Neuronal stem cell (in vitro differentiated cells): ENCODE results near the gene TSHZ1.

Source experiments
- DNase-seq: peaks from one replicate; pipeline ENCODE4 v3.0.0-alpha.2; 2013; ENCODE audit warnings: low spot score
- H2AFZ ChIP-seq: one replicate; pipeline ENCODE4 v1.6.1; 2013; ENCODE audit warnings: mild to moderate bottlenecking, low read length, inconsistent platforms
- H2AK5ac ChIP-seq: 2 replicates; pipeline ENCODE4 v1.6.1; 2013; ENCODE audit warnings: low read depth, mild to moderate bottlenecking, inconsistent platforms, low read length, moderate library complexity, mixed read lengths
- H2BK120ac ChIP-seq: 2 replicates; pipeline ENCODE4 v1.6.1; 2013; ENCODE audit warnings: low read depth, mild to moderate bottlenecking, inconsistent platforms, low read length, moderate library complexity, mixed read lengths
- H2BK12ac ChIP-seq: one replicate; pipeline ENCODE4 v1.6.1; 2013; ENCODE audit warnings: low read length, inconsistent platforms
- H2BK15ac ChIP-seq: 2 replicates; pipeline ENCODE4 v1.6.1; 2013; ENCODE audit warnings: mild to moderate bottlenecking, low read length, inconsistent platforms, mixed read lengths
- H2BK5ac ChIP-seq: one replicate; pipeline ENCODE4 v1.6.1; 2013; ENCODE audit warnings: inconsistent platforms, mild to moderate bottlenecking, low read length, moderate library complexity
- H3K14ac ChIP-seq: one replicate; pipeline ENCODE4 v1.6.1; 2013; ENCODE audit warnings: low read length, inconsistent platforms
- H3K18ac ChIP-seq: 2 replicates; pipeline ENCODE4 v1.6.1; 2013; ENCODE audit warnings: low read length, inconsistent platforms
- H3K23ac ChIP-seq: 2 replicates; pipeline ENCODE4 v1.6.1; 2013; ENCODE audit warnings: low read depth, mild to moderate bottlenecking, mixed read lengths, low read length, inconsistent platforms; ENCODE audit not compliant: poor library complexity
- H3K27ac ChIP-seq: replicated peaks from 3 replicates; pipeline ENCODE4 v1.5.1; 2013; ENCODE audit warnings: low read length, inconsistent platforms
- H3K27me3 ChIP-seq, 3 experiments: 2 replicates each; pipeline ENCODE4 v1.6.1; 2013; ENCODE audit warnings: low read length in 3 of 3, mild to moderate bottlenecking in 2 of 3, inconsistent platforms in 1 of 3, low read depth in 1 of 3, mixed read lengths in 1 of 3, moderate library complexity in 1 of 3; ENCODE audit not compliant: control insufficient read depth in 3 of 3, insufficient read depth in 3 of 3
- H3K36me3 ChIP-seq, 2 donors: replicated peaks in 1 of 2; 2 replicates each; pipeline ENCODE4 v1.6.1; 2013; ENCODE audit warnings: low read length in 2 of 2; ENCODE audit not compliant: control insufficient read depth in 2 of 2, insufficient read depth in 2 of 2
- H3K4ac ChIP-seq: 2 replicates; pipeline ENCODE4 v1.6.1; 2013; ENCODE audit warnings: inconsistent platforms, mild to moderate bottlenecking, low read length, moderate library complexity
- H3K4me1 ChIP-seq, 2 donors: 1 replicate in 1 of 2; 2 replicates in 1 of 2; pipeline ENCODE4 v1.6.1; 2013; ENCODE audit warnings: low read length in 2 of 2, low read depth in 1 of 2; ENCODE audit not compliant: control insufficient read depth in 2 of 2, insufficient read depth in 1 of 2
- H3K4me2 ChIP-seq: one replicate; pipeline ENCODE4 v1.6.1; 2013; ENCODE audit warnings: mild to moderate bottlenecking, low read length, inconsistent platforms; ENCODE audit not compliant: insufficient read depth, poor library complexity, severe bottlenecking
- H3K4me3 ChIP-seq, 2 donors: 2 replicates each; pipeline ENCODE4 v1.5.1; 2013; ENCODE audit warnings: low read length in 2 of 2, mild to moderate bottlenecking in 2 of 2, inconsistent platforms in 1 of 2, moderate library complexity in 1 of 2
- H3K79me1 ChIP-seq: one replicate; pipeline ENCODE4 v1.6.1; 2013; ENCODE audit warnings: low read depth, mild to moderate bottlenecking, inconsistent platforms, low read length, moderate library complexity
- H3K9ac ChIP-seq: one replicate; pipeline ENCODE4 v1.6.1; 2013; ENCODE audit warnings: mild to moderate bottlenecking, low read depth, low read length, inconsistent platforms; ENCODE audit not compliant: poor library complexity
- H3K9me3 ChIP-seq, 2 donors: replicated peaks in 1 of 2; 2 replicates each; pipeline versions ENCODE3 to v1.6.1; 2013; ENCODE audit warnings: low read length in 2 of 2, mild to moderate bottlenecking in 2 of 2, inconsistent platforms in 1 of 2, low read depth in 1 of 2, mixed read lengths in 1 of 2, moderate library complexity in 1 of 2; ENCODE audit not compliant: control insufficient read depth in 2 of 2, insufficient read depth in 1 of 2
- H4K8ac ChIP-seq: one replicate; pipeline ENCODE4 v1.6.1; 2013; ENCODE audit warnings: low read depth, mild to moderate bottlenecking, inconsistent platforms, low read length, moderate library complexity
- H4K91ac ChIP-seq: one replicate; pipeline ENCODE4 v1.6.1; 2013; ENCODE audit warnings: low read length, low read depth, mild to moderate bottlenecking, inconsistent platforms; ENCODE audit not compliant: poor library complexity
- whole genome bisulfite sequencing, 2 donors: extraction: QIAGEN DNeasy Blood & Tissue Kit; methylation state at CpG; one replicate each; pipeline ENCODE4 v1.1.7; 2013; ENCODE audit warnings: missing lambda C conversion rate in 2 of 2, mixed read lengths in 1 of 2; ENCODE audit not compliant: insufficient read length in 2 of 2, insufficient replicate concordance in 1 of 2; ENCODE audit errors: extremely low coverage in 2 of 2; 5-methylcytosine and 5-hydroxymethylcytosine counted together

Gene TSHZ1

DNA sequence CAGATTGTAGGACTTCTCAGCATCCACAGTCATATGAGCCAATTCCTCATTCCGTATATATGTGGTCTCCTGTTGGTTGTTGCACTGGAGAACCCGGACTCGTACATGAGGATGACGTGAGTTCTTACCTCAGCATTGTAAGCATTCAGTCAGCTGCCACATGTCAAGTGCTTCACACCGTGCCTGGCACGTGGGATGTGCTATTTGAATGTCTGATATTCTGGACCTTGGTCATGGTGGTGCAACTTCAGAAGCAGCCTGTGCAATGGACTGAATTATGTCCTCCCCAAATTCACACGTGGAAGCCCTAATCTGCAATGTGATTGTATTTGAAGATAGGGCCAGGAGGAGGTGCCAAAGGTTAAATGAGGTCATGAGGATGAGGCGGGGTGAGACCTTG, 33.7 kb upstream of the TSHZ1 start:
- WGBS, 2 donors, result no CpG with 5 or more reads among the region's 8 CpGs
- Histone ChIP-seq H3K18ac (no peak overlapping the region), H3K4me3 (no peak overlapping the region)

DNA sequence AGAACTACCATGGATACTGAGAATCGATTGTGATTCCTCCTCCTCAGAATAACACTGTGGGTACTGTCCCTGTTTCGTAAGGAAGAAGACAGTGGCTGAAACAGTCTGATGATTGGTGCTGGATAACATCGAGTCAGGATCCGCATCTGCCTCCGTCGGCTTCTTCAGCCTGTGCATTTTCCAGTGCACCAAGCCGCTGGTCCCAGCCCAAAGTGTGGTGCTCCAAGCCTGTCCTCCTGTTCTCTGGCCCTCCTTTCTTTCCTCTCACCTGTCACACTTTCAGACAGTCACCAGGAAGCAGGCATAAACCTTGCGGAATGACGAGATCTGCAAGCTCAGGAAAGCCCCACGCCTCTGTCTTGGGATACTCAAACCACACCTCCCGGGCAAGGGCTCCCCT, 32.2 kb upstream of the TSHZ1 start:
- Histone ChIP-seq H3K27me3 (peaks cover 0 to 6% (median 2%) of the 10 kb centered on the region in 3 experiments), H3K23ac (no peak overlapping the region), H3K14ac (no peak overlapping the region), H3K79me1 (no peaks in the 10 kb centered on the region), H3K9ac (no peak overlapping the region), H3K4ac (no peak overlapping the region), H4K91ac (no peak overlapping the region), H3K36me3 (no peaks in the 10 kb centered on the region), H2BK120ac (no peak overlapping the region), H3K27ac (no peak overlapping the region), H2BK5ac (no peak overlapping the region), H2BK12ac (no peak overlapping the region), H4K8ac (no peak overlapping the region), H3K9me3 (peaks cover 0 to 5% of the 10 kb centered on the region in 2 donors), H3K4me3 (no peak overlapping the region), H2BK15ac (no peak overlapping the region), H2AFZ (no peak overlapping the region), H3K4me2 (no peak overlapping the region), H3K18ac (no peak overlapping the region), H2AK5ac (no peak overlapping the region), H3K4me1 (peaks cover 0 to 3% of the 10 kb centered on the region in 2 donors)
- no peak for DNase-seq
- WGBS, 2 donors, result no CpG with 5 or more reads among the region's 11 CpGs

More for the DNA sequence above, 33.7 kb upstream of the TSHZ1 start:
- Histone ChIP-seq H3K79me1 (no peaks in the 10 kb centered on the region), H2BK5ac (no peak overlapping the region), H3K9me3 (peaks cover 0 to 4% of the 10 kb centered on the region in 2 donors), H3K9ac (no peak overlapping the region), H3K4me2 (no peak overlapping the region), H2BK15ac (no peak overlapping the region), H3K36me3 (no peaks in the 10 kb centered on the region), H3K27ac (no peak overlapping the region), H4K8ac (no peak overlapping the region), H2AK5ac (peak overlapping the region; percentile 1), H2BK12ac (no peak overlapping the region), H3K14ac (no peak overlapping the region), H2BK120ac (no peak overlapping the region), H3K4me1 (peaks cover 0 to 8% of the 10 kb centered on the region in 2 donors), H3K27me3 (peaks cover 0 to 6% (median 0%) of the 10 kb centered on the region in 3 experiments), H2AFZ (no peak overlapping the region), H3K23ac (no peak overlapping the region), H4K91ac (no peak overlapping the region), H3K4ac (no peak overlapping the region)
- no peak for DNase-seq

DNA sequence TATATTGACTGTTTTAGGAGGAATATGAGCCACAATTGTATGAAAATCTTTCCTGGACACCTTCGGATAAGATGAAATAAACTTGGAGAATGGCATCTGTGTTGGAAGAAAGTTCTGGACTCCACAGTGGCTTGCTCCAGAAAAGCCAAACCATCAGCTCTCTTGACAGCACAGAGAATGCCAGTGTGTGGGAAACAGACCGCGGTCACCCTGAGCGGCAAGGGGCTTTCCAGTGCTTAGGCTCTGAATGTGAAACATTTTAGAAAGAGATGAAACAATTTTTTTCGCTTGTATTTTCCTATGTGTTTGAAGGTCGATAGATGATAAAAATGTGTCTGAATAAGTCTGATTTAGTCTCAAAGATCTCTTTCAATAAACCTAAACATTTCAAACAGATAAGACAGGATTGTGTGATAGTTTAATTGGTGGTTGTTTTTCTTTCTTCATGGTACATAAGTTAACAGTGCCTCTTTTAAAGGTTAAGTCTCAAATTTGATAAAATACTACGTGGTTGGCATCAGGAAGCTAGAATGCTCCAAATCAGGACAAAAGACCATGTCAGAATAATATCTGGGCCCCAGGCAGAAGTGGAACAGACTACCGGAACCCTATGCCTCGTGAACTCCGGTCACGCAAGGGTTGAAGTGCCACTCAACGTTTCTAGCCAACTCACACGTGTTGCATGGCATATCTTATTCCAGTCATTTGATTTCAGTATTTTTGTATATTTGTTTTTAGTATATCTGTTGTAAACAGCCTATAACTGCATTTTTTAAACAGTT, 30.6 kb upstream of the TSHZ1 start:
- Histone ChIP-seq H3K23ac (no peak overlapping the region), H3K79me1 (no peaks in the 10 kb centered on the region), H3K9me3 (peaks cover 3 to 5% of the 10 kb centered on the region in 2 donors), H2AFZ (no peak overlapping the region), H3K27ac (no peak overlapping the region), H3K4me1 (no peaks in the 10 kb centered on the region), H3K4me3 (no peak overlapping the region), H3K18ac (no peak overlapping the region), H2BK120ac (no peak overlapping the region), H2AK5ac (no peak overlapping the region), H3K27me3 (peaks cover 0 to 2% (median 0%) of the 10 kb centered on the region in 3 experiments), H3K4me2 (no peak overlapping the region), H4K91ac (no peak overlapping the region), H3K36me3 (no peaks in the 10 kb centered on the region), H3K4ac (no peak overlapping the region), H4K8ac (no peak overlapping the region), H2BK5ac (no peak overlapping the region), H2BK15ac (no peak overlapping the region), H3K9ac (no peak overlapping the region), H3K14ac (no peak overlapping the region), H2BK12ac (no peak overlapping the region)
- WGBS, 2 donors, result no CpG with 5 or more reads among the region's 13 CpGs
- no peak for DNase-seq

DNA sequence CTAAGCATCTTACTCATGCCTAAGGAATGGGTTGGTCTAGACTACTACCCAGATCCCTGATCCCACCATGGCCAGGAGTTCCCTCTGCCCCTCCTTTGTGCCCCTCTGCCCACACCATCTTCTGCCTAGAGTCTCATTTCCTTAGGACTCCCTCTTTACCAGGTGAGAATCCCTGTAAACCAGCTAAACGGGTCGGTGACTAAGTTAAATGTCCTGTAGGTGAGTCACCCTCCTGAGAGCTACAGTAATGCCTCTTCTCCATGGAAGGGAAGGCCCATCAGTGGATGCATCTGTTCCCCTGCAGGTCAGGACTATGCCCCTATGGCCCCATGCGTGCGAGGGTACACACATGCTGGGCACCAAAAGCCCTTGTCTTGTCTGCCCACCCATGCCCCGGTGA, 27.1 kb upstream of the TSHZ1 start:
- DNase-seq, result no peak
- no peak overlapping the region for H3K4me2 ChIP-seq

More for the DNA sequence above, 27.1 kb upstream of the TSHZ1 start:
- H3K18ac ChIP-seq, result no peak overlapping the region
- H2BK15ac ChIP-seq, result no peak overlapping the region
- peak overlapping the region; percentile 67 for H2BK5ac ChIP-seq
- H3K9me3 ChIP-seq, result peaks cover 3 to 5% of the 10 kb centered on the region in 2 donors
- H4K8ac ChIP-seq, result no peak overlapping the region
- H3K4me3 ChIP-seq, result peak overlapping the region in 1 of 2 donors; percentile 6
- no peak overlapping the region for H3K9ac ChIP-seq
- no peak overlapping the region for H2BK12ac ChIP-seq
- WGBS, 2 donors, result no CpG with 5 or more reads among the region's 5 CpGs
- H2AFZ ChIP-seq, result no peak overlapping the region
- H3K14ac ChIP-seq, result no peak overlapping the region
- H2AK5ac ChIP-seq, result no peak overlapping the region
- H3K23ac ChIP-seq, result peak overlapping the region; percentile 25
- no peaks in the 10 kb centered on the region for H3K79me1 ChIP-seq
- H3K4me1 ChIP-seq, result no peaks in the 10 kb centered on the region
- no peaks in the 10 kb centered on the region for H3K36me3 ChIP-seq
- H3K27me3 ChIP-seq, result peaks cover 0 to 2% (median 0%) of the 10 kb centered on the region in 3 experiments
- no peak overlapping the region for H4K91ac ChIP-seq
- no peak overlapping the region for H2BK120ac ChIP-seq
- H3K27ac ChIP-seq, result no peak overlapping the region
- H3K4ac ChIP-seq, result no peak overlapping the region
